HG03064 (cell line): ENCODE results near the gene PTN.

Source experiments
- ATAC-seq: cut with Tn5 transposase; IDR thresholded peaks from one replicate; pipeline ENCODE4 v1.9.1; 2021; ENCODE audit warnings: low read depth; ENCODE audit not compliant: unreplicated experiment

The PTN gene

GRCh38 chr7:137325927-137326326, 17.6 kb downstream of the PTN start:
- ATAC-seq = no peak

GRCh38 chr7:137324796-137325696, 18.5 kb downstream of the PTN start:
- no peak for ATAC-seq

- no peak for ATAC-seq
Measured at GRCh38 chr7:137316648-137317353, 26.7 kb downstream of the PTN start.

GRCh38 chr7:137313201-137313600, 30.3 kb downstream of the PTN start:
- no peak for ATAC-seq

GRCh38 chr7:137306748-137307147, 36.8 kb downstream of the PTN start:
- no peak for ATAC-seq

GRCh38 chr7:137305901-137306621, 37.5 kb downstream of the PTN start:
- ATAC-seq = no peak

- no peak for ATAC-seq
Measured at GRCh38 chr7:137304624-137305235, 38.8 kb downstream of the PTN start.

- no peak for ATAC-seq
Measured at GRCh38 chr7:137304165-137304564, 39.4 kb downstream of the PTN start.

- no peak for ATAC-seq
Measured at GRCh38 chr7:137302081-137302480, 41.5 kb downstream of the PTN start.

- ATAC-seq = no peak
Measured at GRCh38 chr7:137298464-137298794, 45.1 kb downstream of the PTN start.

GRCh38 chr7:137297551-137298463, 45.7 kb downstream of the PTN start:
- no peak for ATAC-seq

- ATAC-seq = no peak
Measured at GRCh38 chr7:137296576-137296975, 47.0 kb downstream of the PTN start.

- ATAC-seq = no peak
Measured at GRCh38 chr7:137295739-137296324, 47.7 kb downstream of the PTN start.

- ATAC-seq = no peak
Measured at GRCh38 chr7:137289101-137289500, 54.4 kb downstream of the PTN start.

GRCh38 chr7:137287651-137288258, 55.8 kb downstream of the PTN start:
- ATAC-seq = no peak

GRCh38 chr7:137283153-137283552, 60.4 kb downstream of the PTN start:
- no peak for ATAC-seq

- no peak for ATAC-seq
Measured at GRCh38 chr7:137282043-137282442, 61.5 kb downstream of the PTN start.

- no peak for ATAC-seq
Measured at GRCh38 chr7:137276189-137276588, 67.3 kb downstream of the PTN start.

- ATAC-seq = no peak
Measured at GRCh38 chr7:137272249-137272648, 71.3 kb downstream of the PTN start.
